Activated CD4-positive, alpha-beta T cell treated with anti-CD3 and anti-CD28 coated beads, Interleukin-2, amount 10 ng/mL, durations not matched to agents 7 days and 5 days (primary cell): Measurements from ENCODE around the gene DAD1. TPM values are rescaled to one million over a fixed set of nuclear protein-coding genes. Genes with fewer than 3 reads are reported as not detected.

ENCODE experiments used
- CTCF ChIA-PET: fragments of 350-600 bp; sonication (Branson Sonifier 250); formaldehyde crosslinking; loops from one replicate; lab custom pipeline; 2021; ENCODE audit warnings: antibody characterized with exemption; lab: Charles Lee
- POLR2A ChIA-PET: fragments of 350-600 bp; sonication (Branson Sonifier 250); formaldehyde crosslinking; loops from one replicate; lab custom pipeline; 2021; ENCODE audit warnings: antibody characterized with exemption; lab: Charles Lee
- DNase-seq: peaks from one replicate; pipeline ENCODE4 v3.0.0-alpha.2; 2020
- H3K27ac Mint-ChIP-seq: one replicate; pipeline ENCODE4 v1.8.0; 2021; ENCODE audit warnings: mild to moderate bottlenecking, moderate library complexity, mixed read lengths
- H3K27me3 Mint-ChIP-seq: one replicate; pipeline ENCODE4 v1.8.0; 2021; ENCODE audit warnings: mixed read lengths
- H3K36me3 Mint-ChIP-seq: one replicate; pipeline ENCODE4 v1.8.0; 2021; ENCODE audit warnings: low read depth, mixed read lengths
- H3K4me1 Mint-ChIP-seq: one replicate; pipeline ENCODE4 v1.8.0; 2021; ENCODE audit warnings: mixed read lengths
- H3K4me3 Mint-ChIP-seq: one replicate; pipeline ENCODE4 v1.8.0; 2021; ENCODE audit warnings: mild to moderate bottlenecking, moderate library complexity, mixed read lengths
- H3K9me3 Mint-ChIP-seq: one replicate; pipeline ENCODE4 v1.8.0; 2021; ENCODE audit warnings: mixed read lengths
- total RNA-seq, 2 experiments: library from RNA; stranded (reverse); gene quantifications; one replicate each; pipeline ENCODE4 v1.2.3, GENCODE V29; 2021

Gene DAD1
- total RNA-seq, 2 experiments from 2014 or later = 169 to 233 TPM

GRCh38 chr14:22564463-22564862 lies 24.6 kb downstream of the DAD1 start:
- Mint-ChIP-seq H3K27ac (peak overlapping the region; percentile 95), H3K4me3 (peak overlapping the region; percentile 41), H3K36me3 (peaks cover 68% of the 10 kb centered on the region), H3K27me3 (no peaks in the 10 kb centered on the region), H3K9me3 (no peaks in the 10 kb centered on the region), H3K4me1 (peaks cover 97% of the 10 kb centered on the region)
- CTCF ChIA-PET = interaction anchor here (0.8 to 12.8 kb wide), 5 partner anchors 11 to 288 kb away, joined by 3 to 335 read pairs (median 4); no protein-coding TSS in a partner anchor
- POLR2A ChIA-PET = no interaction called here
- no peak for DNase-seq

- no peaks in the 10 kb centered on the region for H3K27me3 Mint-ChIP-seq
- H3K9me3 Mint-ChIP-seq = no peaks in the 10 kb centered on the region
- CTCF ChIA-PET = interaction anchor here (0.6 to 12.8 kb wide), 7 partner anchors 11 to 576 kb away, joined by 3 to 335 read pairs (median 4); no protein-coding TSS in a partner anchor
- peak overlapping the region; percentile 41 for H3K4me3 Mint-ChIP-seq
- peaks cover 97% of the 10 kb centered on the region for H3K4me1 Mint-ChIP-seq
- POLR2A ChIA-PET = no interaction called here
- H3K36me3 Mint-ChIP-seq = peaks cover 67% of the 10 kb centered on the region
- peak; percentile 29 for DNase-seq
- peak overlapping the region; percentile 95 for H3K27ac Mint-ChIP-seq
Observed at GRCh38 chr14:22563987-22564386, 25.0 kb downstream of the DAD1 start.

- ChIA-PET CTCF (interaction anchor here (1.0 to 12.8 kb wide), 10 partner anchors 7 to 648 kb away, joined by 3 to 335 read pairs (median 4); no protein-coding TSS in a partner anchor), POLR2A (interaction anchor here (0.6 to 2.0 kb wide), 2 partner anchors 37 to 697 kb away, joined by 5 to 8 read pairs; no protein-coding TSS in a partner anchor)
- peak; percentile 89 for DNase-seq
- Mint-ChIP-seq H3K4me3 (peak overlapping the region; percentile 59), H3K9me3 (no peaks in the 10 kb centered on the region), H3K27ac (peak overlapping the region; percentile 95), H3K4me1 (peaks cover 95% of the 10 kb centered on the region), H3K36me3 (peaks cover 52% of the 10 kb centered on the region), H3K27me3 (no peaks in the 10 kb centered on the region)
Observed at GRCh38 chr14:22561661-22562579, 27.1 kb downstream of the DAD1 start.

GRCh38 chr14:22561366-22561660 lies 27.7 kb downstream of the DAD1 start:
- ChIA-PET POLR2A (interaction anchor here (1.8 to 2.0 kb wide), 2 partner anchors 9 to 37 kb away, joined by 5 to 6 read pairs; no protein-coding TSS in a partner anchor), CTCF (interaction anchor here (0.9 to 5.2 kb wide), 13 partner anchors 7 to 838 kb away, joined by 3 to 149 read pairs (median 3); no protein-coding TSS in a partner anchor)
- Mint-ChIP-seq H3K27ac (peak overlapping the region; percentile 95), H3K4me3 (peak overlapping the region; percentile 59), H3K36me3 (peaks cover 50% of the 10 kb centered on the region), H3K27me3 (peaks cover under 1% of the 10 kb centered on the region), H3K4me1 (peaks cover 90% of the 10 kb centered on the region), H3K9me3 (no peaks in the 10 kb centered on the region)
- DNase-seq = no peak

GRCh38 chr14:22560662-22561365 lies 28.2 kb downstream of the DAD1 start:
- Mint-ChIP-seq H3K36me3 (peaks cover 46% of the 10 kb centered on the region), H3K27ac (peak overlapping the region; percentile 95)
- no peak for DNase-seq

GRCh38 chr14:22559041-22559440 lies 30.0 kb downstream of the DAD1 start:
- ChIA-PET CTCF (interaction anchor here (0.7 to 5.2 kb wide), 10 partner anchors 8 to 641 kb away, joined by 3 to 149 read pairs (median 4); partner anchors contain the start of genes ABHD4 and DAD1), POLR2A (no interaction called here)
- H3K4me1 Mint-ChIP-seq = peaks cover 88% of the 10 kb centered on the region
- H3K9me3 Mint-ChIP-seq = no peaks in the 10 kb centered on the region
- peak overlapping the region; percentile 94 for H3K27ac Mint-ChIP-seq
- peaks cover 38% of the 10 kb centered on the region for H3K36me3 Mint-ChIP-seq
- DNase-seq = no peak
- peak overlapping the region; percentile 75 for H3K4me3 Mint-ChIP-seq
- H3K27me3 Mint-ChIP-seq = peaks cover 2% of the 10 kb centered on the region

More at GRCh38 chr14:22560662-22561365, 28.2 kb downstream of the DAD1 start:
- ChIA-PET CTCF (interaction anchor here (0.7 to 5.2 kb wide), 22 partner anchors 8 to 837 kb away, joined by 3 to 149 read pairs (median 3); partner anchors contain the start of gene OXA1L), POLR2A (interaction anchor here (1.8 to 2.0 kb wide), 2 partner anchors 9 to 36 kb away, joined by 5 to 6 read pairs; no protein-coding TSS in a partner anchor)
- H3K4me1 Mint-ChIP-seq = peaks cover 90% of the 10 kb centered on the region
- peak overlapping the region; percentile 59 for H3K4me3 Mint-ChIP-seq
- no peaks in the 10 kb centered on the region for H3K9me3 Mint-ChIP-seq
- H3K27me3 Mint-ChIP-seq = peaks cover 2% of the 10 kb centered on the region

GRCh38 chr14:22558221-22558913 lies 30.7 kb downstream of the DAD1 start:
- peak; percentile 65 for DNase-seq
- Mint-ChIP-seq H3K9me3 (no peaks in the 10 kb centered on the region), H3K4me3 (peak overlapping the region; percentile 75), H3K4me1 (peaks cover 87% of the 10 kb centered on the region), H3K27ac (peak overlapping the region; percentile 94), H3K27me3 (peaks cover 2% of the 10 kb centered on the region), H3K36me3 (peaks cover 36% of the 10 kb centered on the region)
- ChIA-PET CTCF (interaction anchor here (0.5 to 5.2 kb wide), 19 partner anchors 10 to 702 kb away, joined by 3 to 149 read pairs (median 4); partner anchors contain the start of genes ABHD4, DAD1 and OXA1L), POLR2A (interaction anchor here (0.8 to 1.1 kb wide), 3 partner anchors 9 to 30 kb away, joined by 3 to 5 read pairs (median 4); no protein-coding TSS in a partner anchor)

- peaks cover 2% of the 10 kb centered on the region for H3K27me3 Mint-ChIP-seq
- peaks cover 86% of the 10 kb centered on the region for H3K4me1 Mint-ChIP-seq
Observed at GRCh38 chr14:22557846-22558220, 31.2 kb downstream of the DAD1 start.

GRCh38 chr14:22556990-22557623 lies 31.9 kb downstream of the DAD1 start:
- Mint-ChIP-seq H3K4me1 (peaks cover 86% of the 10 kb centered on the region), H3K9me3 (no peaks in the 10 kb centered on the region), H3K4me3 (peak overlapping the region; percentile 75), H3K36me3 (peaks cover 40% of the 10 kb centered on the region), H3K27ac (peak overlapping the region; percentile 94), H3K27me3 (peaks cover 2% of the 10 kb centered on the region)
- POLR2A ChIA-PET = interaction anchor here (0.6 to 2.0 kb wide), 6 partner anchors 11 to 225 kb away, joined by 3 to 9 read pairs (median 4); no protein-coding TSS in a partner anchor
- CTCF ChIA-PET = interaction anchor here (0.6 to 8.7 kb wide), 67 partner anchors 10 to 789 kb away, joined by 3 to 335 read pairs (median 4); partner anchors contain the start of genes AJUBA, DAD1, LRP10 and OXA1L
- peak; percentile 89 for DNase-seq

More at GRCh38 chr14:22557846-22558220, 31.2 kb downstream of the DAD1 start:
- ChIA-PET CTCF (interaction anchor here (0.5 to 5.2 kb wide), 17 partner anchors 10 to 701 kb away, joined by 3 to 149 read pairs (median 4); partner anchors contain the start of genes ABHD4, DAD1 and OXA1L), POLR2A (interaction anchor here (0.8 to 1.1 kb wide), 3 partner anchors 9 to 31 kb away, joined by 3 to 5 read pairs (median 4); no protein-coding TSS in a partner anchor)
- peaks cover 35% of the 10 kb centered on the region for H3K36me3 Mint-ChIP-seq
- H3K9me3 Mint-ChIP-seq = no peaks in the 10 kb centered on the region
- peak overlapping the region; percentile 75 for H3K4me3 Mint-ChIP-seq
- DNase-seq = no peak
- peak overlapping the region; percentile 94 for H3K27ac Mint-ChIP-seq

GRCh38 chr14:22556021-22556989 lies 32.7 kb downstream of the DAD1 start:
- Mint-ChIP-seq H3K4me1 (peaks cover 86% of the 10 kb centered on the region), H3K9me3 (no peaks in the 10 kb centered on the region), H3K27ac (peak overlapping the region; percentile 94), H3K4me3 (peak overlapping the region; percentile 75), H3K27me3 (peaks cover 2% of the 10 kb centered on the region), H3K36me3 (peaks cover 48% of the 10 kb centered on the region)
- ChIA-PET POLR2A (interaction anchor here (0.5 to 2.0 kb wide), 19 partner anchors 10 to 737 kb away, joined by 3 to 10 read pairs (median 4); no protein-coding TSS in a partner anchor), CTCF (interaction anchor here (0.5 to 8.7 kb wide), 73 partner anchors 10 to 807 kb away, joined by 3 to 335 read pairs (median 4); partner anchors contain the start of genes AJUBA, DAD1, LRP10 and OXA1L)
- peak; percentile 100 for DNase-seq
